K562 (cell line): ENCODE data around the gene TRIM33. TPM values are rescaled to one million over a fixed set of nuclear protein-coding genes. Genes with fewer than 3 reads are reported as not detected.
A peak's percentile ranks its signal among the peaks of the same experiment; 100 is the strongest.

Experiments used
- ATAC-seq: fragments of 200-7000 bp; cut with Tn5 transposase; 3 replicates; pipeline ENCODE4 v1.9.1; 2020; ENCODE audit warnings: moderate library complexity
- BruUV-seq: library from RNA; stranded (reverse); fragments of 400-500 nt; replicated peaks from 2 replicates; lab custom pipeline; 2021; lab: Mats Ljungman, UMichigan
- CTCF ChIA-PET: fragments of 300-600 bp; formaldehyde crosslinking; extraction: SDS; loops from one replicate; lab custom pipeline; 2021; ENCODE audit warnings: low intra/inter-chr PET ratio; lab: Yijun Ruan, JAX
- POLR2A ChIA-PET: fragments of 300-600, 350-650 bp; sonication (Branson Sonifier 250); formaldehyde crosslinking; extraction: SDS; loops from one replicate; lab custom pipeline; 2021; ENCODE audit warnings: antibody characterized with exemption, inconsistent platforms; lab: Yijun Ruan, JAX
- DNase-seq, 4 experiments: peaks; one replicate each; pipeline versions ENCODE4 v3.0.0 to v3.0.0-alpha.2; 2011 to 2018; ENCODE audit warnings: low spot score in 3 of 4, mixed read lengths in 3 of 4; ENCODE audit errors: extremely low read depth in 1 of 4
- FAIRE-seq: peaks from 2 replicates; lab custom pipeline; 2011; peaks lifted over from hg19 to GRCh38; lab: Jason Lieb, UNC
- H2AFZ ChIP-seq: 2 replicates; pipeline ENCODE4 v1.6.0; 2011; ENCODE audit warnings: low read depth, low read length, control low read depth, inconsistent platforms
- H3K27ac ChIP-seq: fragments of 200-600 bp; 3 replicates; pipeline ENCODE4 v1.8.0; 2011; ENCODE audit warnings: low read depth, mild to moderate bottlenecking, control low read depth, inconsistent platforms, low read length, moderate library complexity, mixed read lengths; ENCODE audit errors: extremely low read depth
- H3K27me3 ChIP-seq, 2 experiments: fragments of 300-600 bp in 1 of 2; 2 replicates in 1 of 2; 3 replicates in 1 of 2; pipeline versions ENCODE4 v1.6.0 to v1.8.0; 2011; ENCODE audit warnings: inconsistent platforms in 2 of 2, low read length in 2 of 2, mild to moderate bottlenecking in 1 of 2, mixed read lengths in 1 of 2, moderate library complexity in 1 of 2; ENCODE audit not compliant: control insufficient read depth in 2 of 2, insufficient read depth in 2 of 2
- H3K36me3 ChIP-seq: fragments of 300-600 bp; 3 replicates; pipeline ENCODE4 v1.8.0; 2011; ENCODE audit warnings: mild to moderate bottlenecking, low read length, inconsistent platforms; ENCODE audit not compliant: control insufficient read depth, insufficient read depth
- H3K4me1 ChIP-seq, 2 experiments: fragments of 200-600 bp in 1 of 2; replicated peaks in 1 of 2; 2 replicates in 1 of 2; 3 replicates in 1 of 2; pipeline versions ENCODE4 v1.5.1 to v1.8.0; 2011; ENCODE audit warnings: inconsistent platforms in 2 of 2, low read length in 2 of 2, mild to moderate bottlenecking in 1 of 2, mixed read lengths in 1 of 2, moderate library complexity in 1 of 2; ENCODE audit not compliant: control insufficient read depth in 2 of 2, insufficient read depth in 2 of 2
- H3K4me2 ChIP-seq: 2 replicates; pipeline ENCODE4 v1.6.1; 2011; ENCODE audit warnings: low read length, control low read depth, inconsistent platforms, mixed read lengths; ENCODE audit not compliant: insufficient read depth
- H3K4me3 ChIP-seq: fragments of 200-600 bp; sonication (generic), shearing (Covaris generic); 2 replicates; pipeline ENCODE4 v1.5.1; 2016; ENCODE audit warnings: control low read depth, inconsistent platforms
- H3K79me2 ChIP-seq: fragments of 200-600 bp; 3 replicates; pipeline ENCODE4 v1.8.0; 2011; ENCODE audit warnings: low read length, inconsistent platforms; ENCODE audit not compliant: control insufficient read depth, insufficient read depth
- H3K9ac ChIP-seq, 2 experiments: 2 replicates each; pipeline versions ENCODE4 v1.6.0 to v1.6.1; 2011; ENCODE audit warnings: low read depth in 2 of 2, low read length in 2 of 2, control low read depth in 1 of 2, inconsistent platforms in 1 of 2, mild to moderate bottlenecking in 1 of 2, mixed read lengths in 1 of 2; ENCODE audit not compliant: insufficient read depth in 1 of 2
- H3K9me1 ChIP-seq: one replicate; pipeline ENCODE4 v1.6.0; 2011; ENCODE audit warnings: inconsistent platforms, mild to moderate bottlenecking, low read length, moderate library complexity; ENCODE audit not compliant: control insufficient read depth, insufficient read depth
- H3K9me3 ChIP-seq: replicated peaks from 2 replicates; pipeline ENCODE4 v1.5.1; 2011; ENCODE audit warnings: low read depth, low read length, inconsistent platforms; ENCODE audit not compliant: control insufficient read depth, insufficient read depth
- H4K20me1 ChIP-seq: replicated peaks from 2 replicates; pipeline ENCODE4 v1.6.1; 2011; ENCODE audit warnings: low read length, inconsistent platforms, mixed read lengths; ENCODE audit not compliant: control insufficient read depth, insufficient read depth
- RAD21 ChIP-seq, 2 experiments: fragments of 250-450 bp in 1 of 2; fragments of 450-650 bp in 1 of 2; sonication (Bioruptor Pico) in 1 of 2; formaldehyde crosslinking in 1 of 2; IDR thresholded peaks in 1 of 2; conservative IDR thresholded peaks in 1 of 2; 2 replicates each; pipeline versions ENCODE4 v1.4.0 to v1.8.0; 2020 to 2022; ENCODE audit warnings: mild to moderate bottlenecking in 2 of 2, moderate library complexity in 1 of 2
- SMAD3 ChIP-seq: fragments of 450-650 bp; formaldehyde crosslinking; conservative IDR thresholded peaks from 2 replicates; pipeline ENCODE4 v1.4.0; 2020; ENCODE audit warnings: mild to moderate bottlenecking
- SRSF1 ChIP-seq: fragments of 200-400 bp; formaldehyde crosslinking; IDR thresholded peaks from 2 replicates; pipeline ENCODE4 v1.6.1; 2017; ENCODE audit warnings: mild to moderate bottlenecking, low read depth, low read length, moderate library complexity
- ZNF431 ChIP-seq: sonication (generic); formaldehyde crosslinking; IDR thresholded peaks from 2 replicates; pipeline ENCODE4 v1.8.0; 2022; ENCODE audit warnings: mild to moderate bottlenecking, missing genetic modification reagents
- ZZZ3 ChIP-seq: fragments of 450-650 bp; IDR thresholded peaks from 2 replicates; pipeline ENCODE4 v1.6.1; 2016; ENCODE audit warnings: antibody characterized with exemption, mild to moderate bottlenecking, moderate library complexity
- WGBS: fragments of 100-300 bp; shearing (Covaris generic); methylation state at CpG from one replicate; pipeline ENCODE4 v1.1.6; 2016; ENCODE audit warnings: low coverage, mixed read lengths; ENCODE audit not compliant: insufficient coverage; ENCODE audit errors: missing lambda C conversion rate; 5-methylcytosine and 5-hydroxymethylcytosine counted together
- in situ Hi-C: fragments of 300-500 bp; cut with MboI; formaldehyde crosslinking; loops from 4 replicates; pipeline ENCODE4 v1.15.0; 2018; ENCODE audit warnings: inconsistent platforms, mixed read lengths
- intact Hi-C: fragments of 100-400 bp; cut with micrococcal nuclease; formaldehyde crosslinking; loops from 2 replicates; pipeline ENCODE4 v1.14.2; 2022
- polyA plus RNA-seq, 8 experiments: library from polyadenylated mRNA; depleted of rRNA in 4 of 8; stranded (reverse) in 5 of 8; unstranded in 3 of 8; fragments of >200 nt; fragmentation: Nextera tagmentation in 2 of 8; fragmentation: Illumina TruSeq in 1 of 8; extraction: Ambion mirVana in 2 of 8; extraction: Trizol in 1 of 8; gene quantifications; 2 replicates each; pipeline versions ENCODE4 v1.2.1 to v1.2.3, GENCODE V29; 2011 to 2014; ENCODE audit warnings: inconsistent platforms in 1 of 8, missing spikeins in 1 of 8
- total RNA-seq, 7 experiments: library from RNA; depleted of rRNA in 6 of 7; stranded (reverse); fragments of >200 nt in 6 of 7; fragmentation: Illumina TruSeq in 2 of 7; extraction: Trizol in 2 of 7; gene quantifications; 2 replicates each; pipeline versions ENCODE4 v1.2.1 to v1.2.3, GENCODE V29; 2011 to 2021; ENCODE audit warnings: low replicate concordance in 1 of 7
- TF ChIP-seq, protein P1 (sequence below), 3 experiments: IDR thresholded peaks in 2 of 3; conservative IDR thresholded peaks in 1 of 3; 2 replicates each; pipeline ENCODE4 v1.5.1; 2011 to 2012; ENCODE audit warnings: low read length in 3 of 3, mild to moderate bottlenecking in 3 of 3, control low read depth in 2 of 3, improper control_type of control experiment in 1 of 3, inconsistent platforms in 1 of 3, low read depth in 1 of 3, mixed read lengths in 1 of 3, moderate library complexity in 1 of 3; ENCODE audit not compliant: insufficient read depth in 2 of 3
- TF ChIP-seq, protein P2 (sequence below): IDR thresholded peaks from 2 replicates; pipeline ENCODE4 v1.6.1; 2012; ENCODE audit warnings: low read depth, low read length, improper control_type of control experiment, borderline replicate concordance

Gene TRIM33
- total and polyA plus RNA-seq, 9 of the 15 experiments (the other 6 are each of a cell fraction or from before 2014, with no cell fraction given), result 9.3 to 58.4 (median 40.2) TPM

DNA sequence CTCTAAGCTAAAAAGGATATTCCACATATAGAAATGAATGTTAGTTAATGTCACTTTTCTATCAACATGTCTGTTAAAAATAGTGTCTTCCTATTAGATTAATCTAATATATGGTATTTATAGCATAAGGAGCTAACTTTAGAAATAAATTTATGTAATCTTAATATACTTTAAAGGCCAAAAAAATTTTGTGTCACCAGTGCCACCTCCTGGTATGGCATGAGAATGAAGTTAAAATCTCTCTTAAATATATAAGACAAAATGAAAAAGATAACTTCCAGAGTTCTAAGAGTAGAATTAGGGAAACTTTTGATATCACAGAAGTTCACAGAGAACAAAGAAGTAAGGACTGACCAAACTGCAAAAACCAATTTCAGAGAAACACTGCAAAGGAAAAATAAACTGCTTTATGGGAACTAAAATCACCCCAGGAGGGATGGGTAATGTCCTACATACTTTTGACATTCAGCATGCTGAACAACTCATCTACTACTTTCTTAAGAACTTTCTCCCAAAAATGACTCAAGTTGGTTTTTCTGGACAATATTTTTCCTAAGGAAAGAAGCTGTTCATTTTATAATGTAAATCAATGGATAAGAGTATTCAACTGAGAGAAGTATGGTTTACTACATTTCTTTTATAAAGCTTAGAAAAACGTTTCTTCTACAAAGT lies 82.8 kb downstream of the TRIM33 start:
- BruUV-seq, result no TSS peak
- peak; percentile 66 for ATAC-seq
- POLR2A ChIA-PET, result interaction anchor here (0.5 to 1.0 kb wide), 3 partner anchors 9 to 14 kb away, joined by 3 read pairs; no protein-coding TSS in a partner anchor
- Histone ChIP-seq H3K4me1 (no peaks in the 10 kb centered on the region), H2AFZ (no peak overlapping the region), H3K36me3 (peaks cover 83% of the 10 kb centered on the region), H3K9ac (no peak overlapping the region), H3K9me3 (no peaks in the 10 kb centered on the region), H3K27me3 (no peaks in the 10 kb centered on the region), H3K79me2 (no peaks in the 10 kb centered on the region; the same call in 2 of the 3 replicates), H3K27ac (no peak overlapping the region), H3K9me1 (no peaks in the 10 kb centered on the region), H4K20me1 (no peaks in the 10 kb centered on the region), H3K4me2 (no peak overlapping the region), H3K4me3 (no peak overlapping the region)
- in situ Hi-C loops (no loop called here), intact Hi-C loops (loop anchor here (1.0 kb wide), 1 partner anchor 82 kb away; no protein-coding TSS in a partner anchor)
- peak in 1 of 4 experiments; percentile 33 for DNase-seq
- no peak for FAIRE-seq
- 15% methylated on average over 1 of the region's 1 CpG for WGBS
- CTCF ChIA-PET, result interaction anchor here (0.6 to 6.2 kb wide), 4 partner anchors 47 to 130 kb away, joined by 3 to 68 read pairs (median 4); no protein-coding TSS in a partner anchor
- TF ChIP-seq RAD21 (CRISPR knock-in tag; conservative IDR thresholded peaks at IDR 0.05 in 1 of 2, IDR thresholded peaks at IDR 0.05 in 1 of 2), result peak; percentile 62 to 77
- no peak for TF ChIP-seq SMAD3 (CRISPR knock-in tag)
- no peak for TF ChIP-seq ZNF431
- TF ChIP-seq, protein P1, sequence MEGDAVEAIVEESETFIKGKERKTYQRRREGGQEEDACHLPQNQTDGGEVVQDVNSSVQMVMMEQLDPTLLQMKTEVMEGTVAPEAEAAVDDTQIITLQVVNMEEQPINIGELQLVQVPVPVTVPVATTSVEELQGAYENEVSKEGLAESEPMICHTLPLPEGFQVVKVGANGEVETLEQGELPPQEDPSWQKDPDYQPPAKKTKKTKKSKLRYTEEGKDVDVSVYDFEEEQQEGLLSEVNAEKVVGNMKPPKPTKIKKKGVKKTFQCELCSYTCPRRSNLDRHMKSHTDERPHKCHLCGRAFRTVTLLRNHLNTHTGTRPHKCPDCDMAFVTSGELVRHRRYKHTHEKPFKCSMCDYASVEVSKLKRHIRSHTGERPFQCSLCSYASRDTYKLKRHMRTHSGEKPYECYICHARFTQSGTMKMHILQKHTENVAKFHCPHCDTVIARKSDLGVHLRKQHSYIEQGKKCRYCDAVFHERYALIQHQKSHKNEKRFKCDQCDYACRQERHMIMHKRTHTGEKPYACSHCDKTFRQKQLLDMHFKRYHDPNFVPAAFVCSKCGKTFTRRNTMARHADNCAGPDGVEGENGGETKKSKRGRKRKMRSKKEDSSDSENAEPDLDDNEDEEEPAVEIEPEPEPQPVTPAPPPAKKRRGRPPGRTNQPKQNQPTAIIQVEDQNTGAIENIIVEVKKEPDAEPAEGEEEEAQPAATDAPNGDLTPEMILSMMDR (IDR thresholded peaks at IDR 0.05 in 2 of 3, conservative IDR thresholded peaks at IDR 0.05 in 1 of 3; ENCODE audit: insufficient read depth in 2 of 3, low read depth in 1 of 3, low read length in 3 of 3), result peak in 2 of 3 experiments; percentile 59 to 73; a peak in 3 of 6 replicates
- TF ChIP-seq, protein P2, sequence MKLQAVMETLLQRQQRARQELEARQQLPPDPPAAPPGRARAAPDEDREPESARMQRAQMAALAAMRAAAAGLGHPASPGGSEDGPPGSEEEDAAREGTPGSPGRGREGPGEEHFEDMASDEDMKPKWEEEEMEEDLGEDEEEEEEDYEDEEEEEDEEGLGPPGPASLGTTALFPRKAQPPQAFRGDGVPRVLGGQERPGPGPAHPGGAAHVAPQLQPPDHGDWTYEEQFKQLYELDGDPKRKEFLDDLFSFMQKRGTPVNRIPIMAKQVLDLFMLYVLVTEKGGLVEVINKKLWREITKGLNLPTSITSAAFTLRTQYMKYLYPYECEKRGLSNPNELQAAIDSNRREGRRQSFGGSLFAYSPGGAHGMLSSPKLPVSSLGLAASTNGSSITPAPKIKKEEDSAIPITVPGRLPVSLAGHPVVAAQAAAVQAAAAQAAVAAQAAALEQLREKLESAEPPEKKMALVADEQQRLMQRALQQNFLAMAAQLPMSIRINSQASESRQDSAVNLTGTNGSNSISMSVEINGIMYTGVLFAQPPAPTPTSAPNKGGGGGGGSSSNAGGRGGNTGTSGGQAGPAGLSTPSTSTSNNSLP, result peak; percentile 68; the same call in 1 of the 2 replicates
- peak; percentile 39; the same call in 1 of the 2 replicates for TF ChIP-seq ZZZ3
- no peak for TF ChIP-seq SRSF1
